ENCODE measurements around the gene C1QTNF3.

C1QTNF3 gene

GRCh38 chr5:34053571-34054399, 10.8 kb upstream of the C1QTNF3 start:
- no peaks in the 10 kb centered on the region for H3K4me1 ChIP-seq (ENCODE audit: control insufficient read depth, insufficient read depth, low read length)
- no peak for TF ChIP-seq GLI2 (tag by site-specific recombination; IDR thresholded peaks at IDR 0.05; ENCODE audit: borderline replicate concordance, low read depth)
- TF ChIP-seq ZNF629 (tag by site-specific recombination; IDR thresholded peaks at IDR 0.05): no peak
- TF ChIP-seq CTCF (tag by site-specific recombination; IDR thresholded peaks at IDR 0.05): no peak
- TF ChIP-seq ZNF664 (tag by site-specific recombination; IDR thresholded peaks at IDR 0.05): no peak
- no peaks in the 10 kb centered on the region for H3K36me3 ChIP-seq (ENCODE audit: control insufficient read depth in 2 of 2, insufficient read depth in 1 of 2, low read length in 2 of 2)
- ChIA-PET POLR2A (no interaction called here), CTCF (interaction anchor here (0.7 kb wide), 2 partner anchors 54 to 1380 kb away, joined by 3 read pairs; no protein-coding TSS in a partner anchor)
- no peak overlapping the region for H3K27ac ChIP-seq (ENCODE audit: extremely low read depth, low read depth, low read length)
- no peak overlapping the region for H3K4me3 ChIP-seq (ENCODE audit: low read depth, low read length)
- H3K9me3 ChIP-seq (ENCODE audit: control insufficient read depth, insufficient read depth, low read depth, low read length): no peaks in the 10 kb centered on the region

GRCh38 chr5:34053133-34053532, 10.1 kb upstream of the C1QTNF3 start:
- TF ChIP-seq ZNF404 (tag by site-specific recombination; IDR thresholded peaks at IDR 0.05): no peak
- no peak for TF ChIP-seq BCL11A (tag by site-specific recombination; IDR thresholded peaks at IDR 0.05; ENCODE audit: low read depth)
- TF ChIP-seq BCL6B (tag by site-specific recombination; IDR thresholded peaks at IDR 0.05): no peak
- TF ChIP-seq ZNF324 (tag by site-specific recombination; IDR thresholded peaks at IDR 0.05): no peak
- no peak for TF ChIP-seq ZXDB (tag by site-specific recombination; IDR thresholded peaks at IDR 0.05)
- no peak for TF ChIP-seq ZNF10 (tag by site-specific recombination; IDR thresholded peaks at IDR 0.05)
- TF ChIP-seq KLF17 (tag by site-specific recombination; IDR thresholded peaks at IDR 0.05): no peak
- TF ChIP-seq ZNF362 (tag by site-specific recombination; IDR thresholded peaks at IDR 0.05): no peak
- TF ChIP-seq ZNF174 (tag by site-specific recombination; IDR thresholded peaks at IDR 0.05): no peak
- Histone ChIP-seq H3K4me1 (ENCODE audit: control insufficient read depth, insufficient read depth, low read length) (no peaks in the 10 kb centered on the region), H3K4me3 (ENCODE audit: low read depth, low read length) (no peak overlapping the region), H3K27ac (ENCODE audit: extremely low read depth, low read depth, low read length) (no peak overlapping the region), H3K36me3 (ENCODE audit: control insufficient read depth in 2 of 2, insufficient read depth in 1 of 2, low read length in 2 of 2) (no peaks in the 10 kb centered on the region), H3K9me3 (ENCODE audit: control insufficient read depth, insufficient read depth, low read depth, low read length) (no peaks in the 10 kb centered on the region)
- POLR2A ChIA-PET: no interaction called here
- CTCF ChIA-PET: interaction anchor here (0.7 kb wide), 1 partner anchor 1380 kb away, joined by 3 read pairs; no protein-coding TSS in a partner anchor

- CTCF ChIA-PET: interaction anchor here (0.5 kb wide), 1 partner anchor 57 kb away, joined by 3 read pairs; no protein-coding TSS in a partner anchor
- no peak overlapping the region for H3K27ac ChIP-seq (ENCODE audit: extremely low read depth, low read depth, low read length)
- no peak overlapping the region for H3K4me3 ChIP-seq (ENCODE audit: low read depth, low read length)
- TF ChIP-seq ZNF280D (tag by site-specific recombination; IDR thresholded peaks at IDR 0.05) (no peak), ZNF626 (tag by site-specific recombination; IDR thresholded peaks at IDR 0.05) (no peak), ZNF214 (tag by site-specific recombination; IDR thresholded peaks at IDR 0.05; ENCODE audit: borderline replicate concordance) (no peak), ZNF449 (tag by site-specific recombination; IDR thresholded peaks at IDR 0.05) (no peak), ZNF211 (tag by site-specific recombination; IDR thresholded peaks at IDR 0.05; ENCODE audit: low read depth) (no peak), ZNF341 (tag by site-specific recombination; IDR thresholded peaks at IDR 0.05; ENCODE audit: low read depth) (no peak), ZNF561 (tag by site-specific recombination; IDR thresholded peaks at IDR 0.05; ENCODE audit: borderline replicate concordance) (no peak)
These were observed 8.5 kb upstream of the C1QTNF3 start for GRCh38 chr5:34051374-34051980.

More at GRCh38 chr5:34051374-34051980, 8.5 kb upstream of the C1QTNF3 start:
- Histone ChIP-seq H3K4me1 (ENCODE audit: control insufficient read depth, insufficient read depth, low read length) (no peaks in the 10 kb centered on the region), H3K36me3 (ENCODE audit: control insufficient read depth in 2 of 2, insufficient read depth in 1 of 2, low read length in 2 of 2) (no peaks in the 10 kb centered on the region), H3K9me3 (ENCODE audit: control insufficient read depth, insufficient read depth, low read depth, low read length) (no peaks in the 10 kb centered on the region)
- POLR2A ChIA-PET: no interaction called here
